GM19324 (cell line): ENCODE data around the gene METTL27.
"Not testable (repeated sequence)": the region's sequence is repeated elsewhere in the genome, so short reads cannot be mapped to it uniquely, and the experiment has no call there.

Source experiments
- ATAC-seq: cut with Tn5 transposase; IDR thresholded peaks from one replicate; pipeline ENCODE4 v1.9.1; 2021; ENCODE audit warnings: mild to moderate bottlenecking, moderate library complexity; ENCODE audit not compliant: unreplicated experiment, low FRiP score

Gene METTL27

DNA sequence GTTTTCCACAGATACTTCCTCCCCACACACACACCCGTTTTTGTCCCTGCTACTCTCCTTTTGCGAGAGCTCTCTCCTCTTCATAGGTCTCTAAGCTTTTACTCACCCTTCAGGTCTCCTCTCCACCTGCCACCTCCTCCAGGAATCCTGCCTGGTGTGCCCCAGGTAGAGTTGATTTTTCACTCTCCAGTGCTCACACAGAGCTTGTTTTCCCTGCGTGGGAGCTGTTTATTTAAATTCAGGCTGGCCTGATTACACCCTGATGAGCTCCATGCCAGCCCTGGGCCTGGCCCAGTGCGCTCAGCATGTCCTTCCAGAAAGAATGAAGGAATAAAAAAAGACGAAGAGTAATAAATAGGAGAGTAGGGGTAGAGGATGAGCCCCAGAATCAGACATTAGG, 19.1 kb downstream of the METTL27 start:
- ATAC-seq = no peak

DNA sequence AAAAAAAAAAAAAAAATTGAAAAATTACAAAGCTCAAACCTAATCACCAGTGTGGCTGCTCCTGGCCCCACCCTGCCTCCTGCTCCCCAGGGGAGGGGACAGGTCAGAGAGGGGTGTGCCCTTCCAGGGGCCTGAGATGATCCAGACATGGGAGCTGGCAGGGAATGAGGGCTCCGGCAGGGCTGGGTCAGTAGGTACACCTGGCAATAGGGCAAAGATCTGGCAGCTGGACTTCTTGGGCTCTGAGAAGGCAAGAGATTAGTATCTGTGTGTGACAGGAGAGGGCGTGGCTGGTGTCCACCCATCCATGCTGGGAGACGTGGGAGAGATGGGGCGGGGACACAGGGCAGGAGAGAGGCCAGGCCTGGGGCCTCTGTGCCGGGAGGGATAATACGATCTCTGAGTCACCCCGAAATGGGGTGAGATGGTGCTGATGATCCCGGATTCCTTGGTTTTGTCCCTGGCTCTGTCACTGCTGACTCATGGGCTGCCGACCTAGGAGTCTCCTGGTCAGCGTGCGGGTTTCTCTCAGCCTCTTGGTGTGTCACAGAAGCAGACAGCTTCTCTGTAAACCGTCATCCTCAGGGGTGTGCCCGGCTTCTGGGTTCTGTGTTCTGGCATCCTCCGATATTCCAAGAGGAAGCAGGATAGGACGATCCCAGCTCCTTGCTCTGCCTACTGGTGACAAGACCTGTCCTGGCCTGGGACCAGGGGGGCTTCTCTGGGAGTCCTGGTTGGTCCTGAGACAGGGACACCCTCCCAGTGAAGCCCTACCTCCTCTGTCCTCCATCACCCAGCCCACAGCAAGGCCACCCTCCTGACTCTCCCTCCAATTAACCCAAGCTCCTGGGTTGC, 19.8 kb downstream of the METTL27 start:
- no peak for ATAC-seq

- not testable (repeated sequence) for ATAC-seq
These were observed 20.6 kb downstream of the METTL27 start for GRCh38 chr7:73821597-73822285.

DNA sequence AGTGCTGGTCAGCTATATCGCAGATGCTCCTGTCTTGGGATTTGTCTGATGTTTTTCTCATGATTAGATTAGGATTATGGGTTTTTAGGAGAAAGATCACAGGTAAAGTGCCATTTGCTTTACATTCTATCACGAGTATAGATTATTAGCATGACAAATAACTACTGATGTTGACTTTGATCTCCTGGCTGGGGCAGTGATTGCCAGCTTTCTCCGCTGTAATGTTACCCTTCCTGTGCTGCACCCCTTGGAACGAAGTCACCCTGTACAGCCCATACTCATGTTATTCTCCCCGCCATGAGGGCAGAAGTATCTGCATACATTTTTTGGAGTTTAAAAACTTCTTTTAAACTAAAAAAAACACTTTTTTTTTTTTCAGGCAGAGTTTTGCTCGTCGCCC, 22.3 kb downstream of the METTL27 start:
- no peak for ATAC-seq

- no peak for ATAC-seq
These were observed 25.2 kb downstream of the METTL27 start for GRCh38 chr7:73817121-73817520.

DNA sequence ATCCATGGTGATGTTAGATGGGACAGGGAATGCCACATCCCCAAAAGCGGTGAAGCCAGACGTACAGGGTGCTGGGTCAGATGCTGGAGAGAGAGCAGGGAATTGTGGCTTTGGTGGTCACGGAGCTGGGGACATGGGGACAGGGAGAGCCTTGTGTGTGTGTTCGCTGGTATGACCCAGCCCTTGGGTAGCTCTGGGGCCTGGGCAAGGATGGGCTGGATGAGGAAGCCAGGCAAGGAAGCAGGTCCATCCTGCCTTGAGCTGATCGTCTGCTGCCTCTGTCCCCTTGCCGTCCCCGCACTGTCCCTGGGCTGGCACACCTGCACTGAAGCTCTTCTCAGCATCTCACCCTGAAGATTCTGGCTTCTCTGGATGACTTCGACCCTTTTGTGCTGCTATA, 26.9 kb downstream of the METTL27 start:
- ATAC-seq = no peak

DNA sequence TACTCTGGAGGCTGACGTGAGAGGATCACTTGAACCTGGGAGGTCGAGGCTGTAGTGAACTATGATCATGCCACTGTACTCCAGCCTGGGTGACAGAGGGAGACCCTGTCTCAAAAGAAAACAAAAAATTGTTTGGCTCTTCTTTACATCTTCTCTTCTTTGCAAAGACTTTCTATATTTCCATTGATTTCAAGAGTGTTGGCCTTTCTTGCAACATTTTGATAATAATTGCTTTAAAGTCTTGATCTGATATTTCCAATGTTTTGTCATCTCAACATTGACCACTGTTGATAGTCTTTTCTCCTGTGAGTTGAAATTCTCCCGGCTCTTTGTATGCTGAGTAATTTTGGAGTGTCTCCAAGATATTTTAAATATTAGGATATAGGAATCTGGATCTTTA, 29.3 kb downstream of the METTL27 start:
- no peak for ATAC-seq

DNA sequence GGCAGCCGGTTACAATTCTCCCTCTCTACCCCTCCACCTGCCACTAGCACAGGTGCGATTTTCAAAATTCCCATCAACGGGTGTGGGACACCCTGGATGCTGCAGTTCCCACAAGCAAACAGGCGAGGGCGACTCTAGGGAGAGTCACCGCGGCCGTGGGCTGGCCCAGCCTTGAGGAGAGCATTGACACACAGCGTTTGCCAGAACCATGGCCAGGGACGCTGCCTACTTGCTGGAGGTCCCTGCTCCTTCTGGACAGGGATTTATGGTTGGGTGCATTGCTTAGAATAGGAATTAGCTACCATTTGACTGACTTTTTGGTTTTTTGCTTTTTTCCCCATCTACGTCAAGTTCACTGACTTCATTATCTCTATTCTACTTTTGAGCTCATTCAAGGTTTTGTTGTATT, 30.6 kb downstream of the METTL27 start:
- ATAC-seq = no peak

GRCh38 chr7:73810998-73811360, 31.3 kb downstream of the METTL27 start:
- no peak for ATAC-seq

- no peak for ATAC-seq
These were observed 32.8 kb downstream of the METTL27 start for GRCh38 chr7:73809467-73809951.

DNA sequence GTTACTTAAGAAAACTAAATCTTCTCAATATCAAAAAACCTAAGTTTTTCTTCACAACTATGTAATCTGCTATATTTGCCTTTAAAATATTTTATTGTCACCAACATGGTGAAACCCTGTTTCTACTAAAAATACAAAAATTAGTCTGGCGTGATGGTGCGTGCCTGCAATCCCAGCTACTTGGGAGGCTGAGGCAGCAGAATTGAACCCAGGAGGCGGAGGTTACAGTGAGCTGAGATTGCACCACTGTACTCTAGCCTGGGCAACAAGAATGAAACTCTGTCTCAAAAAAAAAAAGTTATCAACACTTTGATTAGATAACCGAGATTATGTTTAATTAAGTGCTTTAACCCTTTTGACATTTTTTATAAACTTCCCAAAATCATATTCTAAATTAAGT, 39.9 kb downstream of the METTL27 start:
- no peak for ATAC-seq

DNA sequence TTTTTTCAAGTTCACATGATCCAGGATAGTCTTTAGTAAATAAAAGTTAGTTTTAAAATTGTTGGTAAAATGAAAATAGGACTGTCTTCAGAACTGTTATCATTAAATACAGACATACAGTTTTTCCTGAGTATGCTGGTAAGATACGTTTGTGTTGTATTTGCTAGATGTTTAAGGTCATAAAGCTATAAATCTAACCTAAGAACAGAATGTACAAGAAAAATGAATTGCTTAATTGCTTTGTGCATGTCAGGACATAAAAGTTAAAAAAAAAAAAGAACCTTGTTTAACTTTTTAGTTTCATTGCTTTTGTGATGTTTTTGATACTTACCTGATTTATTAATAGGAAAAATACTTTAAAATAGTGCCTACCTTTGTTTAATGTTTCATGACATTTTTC, 40.7 kb downstream of the METTL27 start:
- no peak for ATAC-seq

DNA sequence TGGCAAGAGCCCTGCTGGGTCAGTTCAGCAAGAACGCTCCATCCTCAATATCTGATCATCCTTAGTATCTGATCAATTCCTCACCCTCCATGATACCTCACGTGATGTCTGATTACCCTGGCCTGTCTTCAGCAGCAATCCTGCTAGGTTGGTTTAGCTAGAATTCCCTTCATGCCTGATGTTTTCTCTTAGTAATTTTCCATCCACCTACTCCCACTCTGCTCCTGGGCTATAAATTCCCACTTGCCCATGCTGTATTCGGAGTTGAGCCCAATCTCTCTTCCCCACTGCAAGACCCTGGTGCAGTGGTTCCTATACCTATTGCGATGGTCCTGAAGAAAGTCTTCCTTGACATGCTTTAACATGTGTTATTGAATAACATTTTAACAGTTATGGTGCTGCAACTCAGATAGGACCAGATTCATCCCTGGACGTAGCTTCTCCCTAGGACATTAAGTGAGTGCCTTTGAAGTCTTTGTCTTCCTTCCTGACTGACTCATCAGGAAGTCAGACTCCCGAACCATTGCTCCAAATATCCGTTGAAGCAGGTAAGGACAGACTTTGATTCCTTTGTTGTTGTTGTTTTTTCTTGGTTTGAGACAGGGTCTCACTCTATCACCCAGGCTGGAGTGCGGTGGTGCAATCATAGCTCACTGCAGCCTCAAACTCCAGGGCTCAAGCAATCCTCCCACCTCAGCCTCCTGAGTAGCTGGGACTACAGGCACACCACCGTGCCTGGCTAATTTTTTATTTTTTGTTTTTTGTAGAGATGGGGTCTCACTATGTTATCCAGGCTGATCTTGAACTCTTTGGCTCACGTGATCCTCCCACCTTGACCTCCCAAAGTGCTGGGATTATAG, 42.8 kb downstream of the METTL27 start:
- ATAC-seq = no peak

DNA sequence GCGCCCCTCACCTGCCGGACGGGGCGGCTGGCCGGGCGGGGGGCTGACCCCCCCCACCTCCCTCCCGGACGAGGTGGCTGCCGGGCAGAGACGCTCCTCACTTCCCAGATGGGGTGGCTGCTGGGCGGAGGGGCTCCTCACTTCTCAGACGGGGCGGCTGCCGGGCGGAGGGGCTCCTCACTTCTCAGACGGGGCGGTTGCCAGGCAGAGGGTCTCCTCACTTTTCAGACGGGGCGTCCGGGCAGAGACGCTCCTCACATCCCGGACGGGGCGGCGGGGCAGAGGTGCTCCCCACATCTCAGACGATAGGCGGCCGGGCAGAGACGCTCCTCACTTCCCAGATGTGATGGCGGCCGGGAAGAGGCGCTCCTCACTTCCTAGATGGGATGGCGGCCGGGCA, 45.1 kb downstream of the METTL27 start:
- not testable (repeated sequence) for ATAC-seq

DNA sequence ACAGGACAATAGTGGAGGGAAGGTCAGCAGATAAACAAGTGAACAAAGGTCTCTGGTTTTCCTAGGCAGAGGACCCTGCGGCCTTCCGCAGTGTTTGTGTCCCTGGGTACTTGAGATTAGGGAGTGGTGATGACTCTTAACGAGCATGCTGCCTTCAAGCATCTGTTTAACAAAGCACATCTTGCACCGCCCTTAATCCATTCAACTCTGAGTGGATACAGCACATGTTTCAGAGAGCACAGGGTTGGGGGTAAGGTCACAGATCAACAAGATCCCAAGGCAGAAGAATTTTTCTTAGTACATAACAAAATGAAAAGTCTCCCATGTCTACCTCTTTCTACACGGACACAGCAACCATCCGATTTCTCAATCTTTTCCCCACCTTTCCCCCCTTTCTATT, 45.7 kb downstream of the METTL27 start:
- not testable (repeated sequence) for ATAC-seq

- ATAC-seq = not testable (repeated sequence)
These were observed 47.1 kb downstream of the METTL27 start for GRCh38 chr7:73795188-73795587.

DNA sequence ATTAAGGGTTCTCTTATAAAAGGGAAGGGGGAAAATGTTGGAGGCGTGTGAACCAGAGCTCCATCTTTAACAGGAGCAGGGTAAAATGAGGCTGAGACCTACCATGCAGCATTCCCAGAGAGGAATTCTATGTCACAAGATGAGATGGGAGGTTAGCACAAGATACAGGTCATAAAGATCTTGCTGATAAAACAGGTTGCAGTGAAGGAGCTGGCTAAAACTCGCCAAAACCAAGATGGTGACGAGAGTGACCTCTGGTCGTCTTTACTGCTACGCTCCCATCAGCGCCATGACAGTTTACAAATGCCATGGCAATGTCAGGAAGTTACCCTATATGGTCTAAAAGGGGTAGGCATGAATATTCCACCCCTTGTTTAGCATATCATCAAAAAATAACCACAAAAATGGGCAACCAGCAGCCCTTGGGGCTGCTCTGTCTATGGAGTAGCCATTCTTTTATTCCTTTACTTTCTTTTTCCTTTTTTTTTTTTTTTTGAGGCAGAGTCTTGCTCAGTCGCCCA, 51.1 kb downstream of the METTL27 start:
- ATAC-seq = not testable (repeated sequence)

DNA sequence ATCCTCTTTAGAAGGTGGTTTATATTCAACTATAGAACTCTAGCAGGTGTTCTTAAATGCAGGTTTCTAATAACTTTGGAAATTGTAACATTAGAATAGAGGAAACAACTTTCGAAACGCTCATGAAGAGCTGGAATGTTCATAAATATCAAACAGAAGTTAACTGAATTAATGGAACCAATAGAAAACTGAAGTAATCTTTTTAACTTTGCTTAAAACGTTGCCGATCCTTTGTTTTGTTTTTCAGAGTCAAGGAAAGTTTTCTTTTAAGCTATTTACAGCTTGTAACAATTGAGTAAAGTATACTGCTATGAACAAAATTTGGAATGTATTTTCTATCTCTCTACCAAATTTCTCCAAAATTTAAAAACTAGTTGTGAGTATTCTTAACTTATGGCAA, 53.3 kb downstream of the METTL27 start:
- ATAC-seq = no peak

- not testable (repeated sequence) for ATAC-seq
These were observed 54.6 kb downstream of the METTL27 start for GRCh38 chr7:73787786-73788048.

- no peak for ATAC-seq
These were observed 55.7 kb downstream of the METTL27 start for GRCh38 chr7:73786588-73786987.
